Vagina (tissue), 2 donors: ENCODE data around the gene ASTN2. TPM values are rescaled to one million over a fixed set of nuclear protein-coding genes. Genes with fewer than 3 reads are reported as not detected.

Experiments used
- DNase-seq, 2 donors: peaks; one replicate each; pipeline ENCODE4 v3.0.0-alpha.2; 2017; ENCODE audit errors: extremely low spot score in 2 of 2
- H3K27ac ChIP-seq: fragments of 200-600 bp; sonication (generic); one replicate; pipeline ENCODE4 v1.5.1; 2019
- H3K27me3 ChIP-seq: fragments of 200-600 bp; sonication (generic); one replicate; pipeline ENCODE4 v1.5.1; 2019
- H3K36me3 ChIP-seq, 2 donors: fragments of 200-600 bp; sonication (generic); one replicate each; pipeline ENCODE4 v1.5.1; 2017 to 2019
- H3K4me1 ChIP-seq: fragments of 200-600 bp; sonication (generic); one replicate; pipeline ENCODE4 v1.5.1; 2019
- H3K4me3 ChIP-seq, 2 donors: fragments of 200-600 bp; sonication (generic); 1 replicate in 1 of 2; 2 replicates in 1 of 2; pipeline ENCODE4 v1.5.1; 2016 to 2019
- H3K9me3 ChIP-seq: fragments of 200-600 bp; sonication (generic); one replicate; pipeline ENCODE4 v1.5.1; 2019
- CTCF ChIP-seq, 3 experiments: fragments of 450-650 bp in 2 of 3; fragments of 200-600 bp in 1 of 3; sonication (generic) in 1 of 3; IDR thresholded peaks; one replicate each; pipeline ENCODE4 v1.5.1; 2017 to 2019; ENCODE audit warnings: antibody characterized with exemption in 3 of 3, mild to moderate bottlenecking in 2 of 3, moderate library complexity in 2 of 3
- POLR2A ChIP-seq, 2 donors: fragments of 450-650 bp; IDR thresholded peaks; one replicate each; pipeline ENCODE4 v1.6.1; 2017; ENCODE audit warnings: antibody characterized with exemption in 2 of 2, mild to moderate bottlenecking in 2 of 2, moderate library complexity in 2 of 2
- POLR2AphosphoS5 ChIP-seq, 2 donors: sonication (generic); formaldehyde crosslinking; IDR thresholded peaks; one replicate each; pipeline ENCODE4 v1.9.0; 2017; ENCODE audit warnings: antibody characterized with exemption in 2 of 2, mild to moderate bottlenecking in 2 of 2, low read depth in 1 of 2; ENCODE audit not compliant: insufficient read depth in 1 of 2
- intact Hi-C: fragments of 100-400 bp; cut with DNase I; formaldehyde crosslinking; loops from one replicate; pipeline ENCODE4 v1.15.1; 2023
- total RNA-seq: library from RNA; depleted of rRNA; stranded (reverse); fragments of >200 nt; gene quantifications from one replicate; pipeline ENCODE4 v1.2.3, GENCODE V29; 2016

ASTN2 gene
- total RNA-seq, 1 donor from 2014 or later: 4.4 TPM

GRCh38 chr9:116656501-116656971 is 758.3 kb downstream of the ASTN2 start:
- H3K27ac ChIP-seq: peak overlapping the region; percentile 27
- intact Hi-C loops: no loop called here
- TF ChIP-seq POLR2A (IDR thresholded peaks at IDR 0.05) (no peak), POLR2AphosphoS5 (IDR thresholded peaks at IDR 0.05; ENCODE audit: insufficient read depth in 1 of 2, low read depth in 1 of 2) (no peak), CTCF (IDR thresholded peaks at IDR 0.05) (no peak)

GRCh38 chr9:116654059-116654355 is 760.9 kb downstream of the ASTN2 start:
- peaks cover 10% of the 10 kb centered on the region for H3K4me1 ChIP-seq
- no peak for DNase-seq
- H3K27me3 ChIP-seq: no peaks in the 10 kb centered on the region
- intact Hi-C loops: no loop called here
- no peaks in the 10 kb centered on the region for H3K36me3 ChIP-seq
- H3K9me3 ChIP-seq: no peaks in the 10 kb centered on the region
- no peak overlapping the region for H3K27ac ChIP-seq
- no peak overlapping the region for H3K4me3 ChIP-seq
- no peak for TF ChIP-seq POLR2AphosphoS5 (IDR thresholded peaks at IDR 0.05; ENCODE audit: insufficient read depth in 1 of 2, low read depth in 1 of 2)
- no peak for TF ChIP-seq POLR2A (IDR thresholded peaks at IDR 0.05)
- no peak for TF ChIP-seq CTCF (IDR thresholded peaks at IDR 0.05)

More at GRCh38 chr9:116656501-116656971, 758.3 kb downstream of the ASTN2 start:
- Histone ChIP-seq H3K4me1 (peaks cover 10% of the 10 kb centered on the region), H3K27me3 (no peaks in the 10 kb centered on the region), H3K9me3 (no peaks in the 10 kb centered on the region), H3K4me3 (no peak overlapping the region), H3K36me3 (no peaks in the 10 kb centered on the region)
- no peak for DNase-seq

GRCh38 chr9:116653348-116654058 is 761.4 kb downstream of the ASTN2 start:
- intact Hi-C loops: no loop called here
- Histone ChIP-seq H3K4me1 (peaks cover 10% of the 10 kb centered on the region), H3K27ac (no peak overlapping the region), H3K9me3 (no peaks in the 10 kb centered on the region), H3K36me3 (no peaks in the 10 kb centered on the region), H3K4me3 (no peak overlapping the region), H3K27me3 (no peaks in the 10 kb centered on the region)
- DNase-seq: no peak
- TF ChIP-seq POLR2A (IDR thresholded peaks at IDR 0.05) (no peak), CTCF (IDR thresholded peaks at IDR 0.05) (no peak), POLR2AphosphoS5 (IDR thresholded peaks at IDR 0.05; ENCODE audit: insufficient read depth in 1 of 2, low read depth in 1 of 2) (no peak)

GRCh38 chr9:116647515-116647809 is 767.4 kb downstream of the ASTN2 start:
- intact Hi-C loops: no loop called here
- TF ChIP-seq POLR2A (IDR thresholded peaks at IDR 0.05) (no peak), CTCF (IDR thresholded peaks at IDR 0.05) (peak in 1 of 3 experiments; percentile 1)

GRCh38 chr9:116646661-116647514 is 768.0 kb downstream of the ASTN2 start:
- peak overlapping the region; percentile 10 for H3K27ac ChIP-seq
- no peaks in the 10 kb centered on the region for H3K36me3 ChIP-seq
- no peak for DNase-seq
- H3K27me3 ChIP-seq: no peaks in the 10 kb centered on the region
- no peak overlapping the region for H3K4me3 ChIP-seq
- intact Hi-C loops: no loop called here
- TF ChIP-seq POLR2A (IDR thresholded peaks at IDR 0.05): no peak
- TF ChIP-seq CTCF (IDR thresholded peaks at IDR 0.05): peak in 2 of 3 experiments; percentile 22 to 48
- TF ChIP-seq POLR2AphosphoS5 (IDR thresholded peaks at IDR 0.05; ENCODE audit: insufficient read depth in 1 of 2, low read depth in 1 of 2): no peak
- no peaks in the 10 kb centered on the region for H3K9me3 ChIP-seq
- H3K4me1 ChIP-seq: peaks cover 13% of the 10 kb centered on the region

More at GRCh38 chr9:116647515-116647809, 767.4 kb downstream of the ASTN2 start:
- H3K9me3 ChIP-seq: no peaks in the 10 kb centered on the region
- DNase-seq: no peak
- H3K27me3 ChIP-seq: no peaks in the 10 kb centered on the region
- no peak overlapping the region for H3K4me3 ChIP-seq
- no peaks in the 10 kb centered on the region for H3K36me3 ChIP-seq
- peaks cover 8% of the 10 kb centered on the region for H3K4me1 ChIP-seq
- H3K27ac ChIP-seq: no peak overlapping the region
